GM18907 (cell line): Measurements from ENCODE around the gene CDAN1.
"Not testable (repeated sequence)": the region's sequence is repeated elsewhere in the genome, so short reads cannot be mapped to it uniquely, and the experiment has no call there.

Experiments used
- ATAC-seq: cut with Tn5 transposase; IDR thresholded peaks from one replicate; pipeline ENCODE4 v1.9.1; 2021; ENCODE audit warnings: mild to moderate bottlenecking, moderate library complexity; ENCODE audit not compliant: unreplicated experiment

CDAN1 gene

GRCh38 chr15:42712584-42712983 lies 24.3 kb downstream of the CDAN1 start:
- no peak for ATAC-seq

GRCh38 chr15:42711746-42712145 lies 25.2 kb downstream of the CDAN1 start:
- no peak for ATAC-seq

GRCh38 chr15:42710662-42711061 lies 26.3 kb downstream of the CDAN1 start:
- ATAC-seq = no peak

GRCh38 chr15:42707873-42708544 lies 28.9 kb downstream of the CDAN1 start:
- ATAC-seq = no peak

- no peak for ATAC-seq
Measured at GRCh38 chr15:42707068-42707467, 29.9 kb downstream of the CDAN1 start.

- ATAC-seq = no peak
Measured at GRCh38 chr15:42705336-42705735, 31.6 kb downstream of the CDAN1 start.

GRCh38 chr15:42704492-42704926 lies 32.4 kb downstream of the CDAN1 start:
- ATAC-seq = no peak

- no peak for ATAC-seq
Measured at GRCh38 chr15:42696626-42697025, 40.3 kb downstream of the CDAN1 start.

GRCh38 chr15:42695527-42696071 lies 41.3 kb downstream of the CDAN1 start:
- no peak for ATAC-seq

- no peak for ATAC-seq
Measured at GRCh38 chr15:42694398-42694797, 42.5 kb downstream of the CDAN1 start.

GRCh38 chr15:42693942-42694341 lies 43.0 kb downstream of the CDAN1 start:
- ATAC-seq = no peak

- ATAC-seq = no peak
Measured at GRCh38 chr15:42693496-42693895, 43.4 kb downstream of the CDAN1 start.

- ATAC-seq = no peak
Measured at GRCh38 chr15:42692997-42693396, 43.9 kb downstream of the CDAN1 start.

GRCh38 chr15:42692536-42692935 lies 44.4 kb downstream of the CDAN1 start:
- no peak for ATAC-seq

- ATAC-seq = no peak
Measured at GRCh38 chr15:42691770-42692169, 45.2 kb downstream of the CDAN1 start.

- ATAC-seq = no peak
Measured at GRCh38 chr15:42691308-42691707, 45.6 kb downstream of the CDAN1 start.

GRCh38 chr15:42688301-42688700 lies 48.6 kb downstream of the CDAN1 start:
- ATAC-seq = no peak

GRCh38 chr15:42687740-42688139 lies 49.2 kb downstream of the CDAN1 start:
- ATAC-seq = no peak

- ATAC-seq = no peak
Measured at GRCh38 chr15:42686281-42686680, 50.6 kb downstream of the CDAN1 start.

GRCh38 chr15:42681119-42681518 lies 55.8 kb downstream of the CDAN1 start:
- no peak for ATAC-seq

- ATAC-seq = not testable (repeated sequence)
Measured at GRCh38 chr15:42680142-42680482, 56.8 kb downstream of the CDAN1 start.

- no peak for ATAC-seq
Measured at GRCh38 chr15:42679285-42680141, 57.4 kb downstream of the CDAN1 start.
